ENCODE results near the gene FAM169A.
"Not testable (repeated sequence)": the region's sequence is repeated elsewhere in the genome, so short reads cannot be mapped to it uniquely, and the experiment has no call there.

The FAM169A gene

GRCh38 chr5:74838262-74838661 is 27.9 kb downstream of the FAM169A start:
- Histone ChIP-seq H3K9ac (ENCODE audit: low read length) (no peak overlapping the region), H3K36me3 (ENCODE audit: insufficient read depth, low read length) (no peaks in the 10 kb centered on the region), H3K4me1 (ENCODE audit: insufficient read depth, low read length) (no peaks in the 10 kb centered on the region), H3K27ac (ENCODE audit: low read depth, low read length) (no peak overlapping the region), H3K4me3 (ENCODE audit: low read depth in 1 of 2, low read length in 2 of 2) (no peak overlapping the region), H3K27me3 (ENCODE audit: control insufficient read depth in 1 of 2, insufficient read depth in 2 of 2, low read length in 2 of 2) (no peaks in the 10 kb centered on the region), H3K9me3 (ENCODE audit: low read length) (no peaks in the 10 kb centered on the region)

- Histone ChIP-seq H3K36me3 (ENCODE audit: insufficient read depth, low read length) (no peaks in the 10 kb centered on the region), H3K9ac (ENCODE audit: low read length) (no peak overlapping the region), H3K27me3 (ENCODE audit: control insufficient read depth in 1 of 2, insufficient read depth in 2 of 2, low read length in 2 of 2) (no peaks in the 10 kb centered on the region), H3K27ac (ENCODE audit: low read depth, low read length) (no peak overlapping the region), H3K4me3 (ENCODE audit: low read depth in 1 of 2, low read length in 2 of 2) (no peak overlapping the region), H3K4me1 (ENCODE audit: insufficient read depth, low read length) (no peaks in the 10 kb centered on the region), H3K9me3 (ENCODE audit: low read length) (no peaks in the 10 kb centered on the region)
Measured at GRCh38 chr5:74837115-74837514, 29.1 kb downstream of the FAM169A start.

- no peak overlapping the region for H3K27ac ChIP-seq (ENCODE audit: low read depth, low read length)
- no peaks in the 10 kb centered on the region for H3K27me3 ChIP-seq (ENCODE audit: control insufficient read depth in 1 of 2, insufficient read depth in 2 of 2, low read length in 2 of 2)
- no peak overlapping the region for H3K9ac ChIP-seq (ENCODE audit: low read length)
- H3K4me1 ChIP-seq (ENCODE audit: insufficient read depth, low read length), result no peaks in the 10 kb centered on the region
- no peaks in the 10 kb centered on the region for H3K9me3 ChIP-seq (ENCODE audit: low read length)
- H3K36me3 ChIP-seq (ENCODE audit: insufficient read depth, low read length), result no peaks in the 10 kb centered on the region
- no peak overlapping the region for H3K4me3 ChIP-seq (ENCODE audit: low read depth in 1 of 2, low read length in 2 of 2)
Measured at GRCh38 chr5:74833537-74834266, 32.5 kb downstream of the FAM169A start.

GRCh38 chr5:74829413-74829812 is 36.8 kb downstream of the FAM169A start:
- Histone ChIP-seq H3K4me3 (ENCODE audit: low read depth in 1 of 2, low read length in 2 of 2) (no peak overlapping the region), H3K27ac (ENCODE audit: low read depth, low read length) (no peak overlapping the region), H3K9me3 (ENCODE audit: low read length) (no peaks in the 10 kb centered on the region), H3K36me3 (ENCODE audit: insufficient read depth, low read length) (no peaks in the 10 kb centered on the region), H3K4me1 (ENCODE audit: insufficient read depth, low read length) (no peaks in the 10 kb centered on the region), H3K27me3 (ENCODE audit: control insufficient read depth in 1 of 2, insufficient read depth in 2 of 2, low read length in 2 of 2) (no peaks in the 10 kb centered on the region), H3K9ac (ENCODE audit: low read length) (no peak overlapping the region)

GRCh38 chr5:74822288-74822687 is 43.9 kb downstream of the FAM169A start:
- H3K27ac ChIP-seq (ENCODE audit: low read depth, low read length), result no peak overlapping the region
- H3K4me1 ChIP-seq (ENCODE audit: insufficient read depth, low read length), result no peaks in the 10 kb centered on the region
- no peaks in the 10 kb centered on the region for H3K9me3 ChIP-seq (ENCODE audit: low read length)
- H3K4me3 ChIP-seq (ENCODE audit: low read depth in 1 of 2, low read length in 2 of 2), result no peak overlapping the region
- H3K36me3 ChIP-seq (ENCODE audit: insufficient read depth, low read length), result no peaks in the 10 kb centered on the region
- H3K27me3 ChIP-seq (ENCODE audit: control insufficient read depth in 1 of 2, insufficient read depth in 2 of 2, low read length in 2 of 2), result no peaks in the 10 kb centered on the region
- H3K9ac ChIP-seq (ENCODE audit: low read length), result no peak overlapping the region

GRCh38 chr5:74816875-74817274 is 49.3 kb downstream of the FAM169A start:
- Histone ChIP-seq H3K4me1 (ENCODE audit: insufficient read depth, low read length) (no peaks in the 10 kb centered on the region), H3K9ac (ENCODE audit: low read length) (no peak overlapping the region), H3K36me3 (ENCODE audit: insufficient read depth, low read length) (no peaks in the 10 kb centered on the region), H3K9me3 (ENCODE audit: low read length) (no peaks in the 10 kb centered on the region), H3K27ac (ENCODE audit: low read depth, low read length) (no peak overlapping the region), H3K4me3 (ENCODE audit: low read depth in 1 of 2, low read length in 2 of 2) (no peak overlapping the region), H3K27me3 (ENCODE audit: control insufficient read depth in 1 of 2, insufficient read depth in 2 of 2, low read length in 2 of 2) (no peaks in the 10 kb centered on the region)

GRCh38 chr5:74810915-74811314 is 55.3 kb downstream of the FAM169A start:
- H3K9ac ChIP-seq (ENCODE audit: low read length), result no peak overlapping the region
- no peaks in the 10 kb centered on the region for H3K36me3 ChIP-seq (ENCODE audit: insufficient read depth, low read length)
- no peaks in the 10 kb centered on the region for H3K27me3 ChIP-seq (ENCODE audit: control insufficient read depth in 1 of 2, insufficient read depth in 2 of 2, low read length in 2 of 2)
- H3K4me1 ChIP-seq (ENCODE audit: insufficient read depth, low read length), result no peaks in the 10 kb centered on the region
- no peak overlapping the region for H3K27ac ChIP-seq (ENCODE audit: low read depth, low read length)
- no peak overlapping the region for H3K4me3 ChIP-seq (ENCODE audit: low read depth in 1 of 2, low read length in 2 of 2)
- H3K9me3 ChIP-seq (ENCODE audit: low read length), result no peaks in the 10 kb centered on the region

- Histone ChIP-seq H3K27ac (ENCODE audit: low read depth, low read length) (no peak overlapping the region), H3K36me3 (ENCODE audit: insufficient read depth, low read length) (no peaks in the 10 kb centered on the region), H3K9ac (ENCODE audit: low read length) (no peak overlapping the region), H3K9me3 (ENCODE audit: low read length) (no peaks in the 10 kb centered on the region), H3K4me3 (ENCODE audit: low read depth in 1 of 2, low read length in 2 of 2) (no peak overlapping the region), H3K27me3 (ENCODE audit: control insufficient read depth in 1 of 2, insufficient read depth in 2 of 2, low read length in 2 of 2) (no peaks in the 10 kb centered on the region), H3K4me1 (ENCODE audit: insufficient read depth, low read length) (no peaks in the 10 kb centered on the region)
Measured at GRCh38 chr5:74801941-74802340, 64.2 kb downstream of the FAM169A start.

- Histone ChIP-seq H3K4me1 (ENCODE audit: insufficient read depth, low read length) (no peaks in the 10 kb centered on the region), H3K9ac (ENCODE audit: low read length) (no peak overlapping the region), H3K27me3 (ENCODE audit: control insufficient read depth in 1 of 2, insufficient read depth in 2 of 2, low read length in 2 of 2) (no peaks in the 10 kb centered on the region), H3K27ac (ENCODE audit: low read depth, low read length) (no peak overlapping the region), H3K36me3 (ENCODE audit: insufficient read depth, low read length) (no peaks in the 10 kb centered on the region), H3K9me3 (ENCODE audit: low read length) (no peaks in the 10 kb centered on the region), H3K4me3 (ENCODE audit: low read depth in 1 of 2, low read length in 2 of 2) (no peak overlapping the region)
Measured at GRCh38 chr5:74801197-74801596, 65.0 kb downstream of the FAM169A start.

- H3K27ac ChIP-seq (ENCODE audit: low read depth, low read length), result no peak overlapping the region
- no peak overlapping the region for H3K9ac ChIP-seq (ENCODE audit: low read length)
- no peaks in the 10 kb centered on the region for H3K36me3 ChIP-seq (ENCODE audit: insufficient read depth, low read length)
- no peak overlapping the region for H3K4me3 ChIP-seq (ENCODE audit: low read depth in 1 of 2, low read length in 2 of 2)
- H3K9me3 ChIP-seq (ENCODE audit: low read length), result no peaks in the 10 kb centered on the region
- no peaks in the 10 kb centered on the region for H3K4me1 ChIP-seq (ENCODE audit: insufficient read depth, low read length)
- H3K27me3 ChIP-seq (ENCODE audit: control insufficient read depth in 1 of 2, insufficient read depth in 2 of 2, low read length in 2 of 2), result no peaks in the 10 kb centered on the region
Measured at GRCh38 chr5:74798977-74799911, 66.9 kb downstream of the FAM169A start.

GRCh38 chr5:74791669-74792068 is 74.5 kb downstream of the FAM169A start:
- H3K27ac ChIP-seq (ENCODE audit: low read depth, low read length); H3K9me3 ChIP-seq (ENCODE audit: low read length); H3K4me3 ChIP-seq (ENCODE audit: low read depth in 1 of 2, low read length in 2 of 2); H3K4me1 ChIP-seq (ENCODE audit: insufficient read depth, low read length); H3K27me3 ChIP-seq (ENCODE audit: control insufficient read depth in 1 of 2, insufficient read depth in 2 of 2, low read length in 2 of 2); H3K36me3 ChIP-seq (ENCODE audit: insufficient read depth, low read length); H3K9ac ChIP-seq (ENCODE audit: low read length): not testable (repeated sequence)

All from muscle layer of colon (tissue), 2 donors.